Epithelial cell of esophagus (primary cell): Measurements from ENCODE around the gene UBE2C.

Source experiments
- DNase-seq: peaks from one replicate; pipeline ENCODE4 v3.0.0; 2010; ENCODE audit warnings: low read depth
- H3K4me3 ChIP-seq: 2 replicates; pipeline ENCODE4 v1.5.1; 2011; ENCODE audit warnings: mild to moderate bottlenecking, low read length, control low read depth
- TF ChIP-seq, protein P1 (sequence below): IDR thresholded peaks from 2 replicates; pipeline ENCODE4 v1.5.1; 2011; ENCODE audit warnings: low read depth, mild to moderate bottlenecking, low read length, control low read depth, inconsistent platforms; ENCODE audit not compliant: insufficient read depth; ENCODE audit errors: missing control alignments

Gene UBE2C

DNA sequence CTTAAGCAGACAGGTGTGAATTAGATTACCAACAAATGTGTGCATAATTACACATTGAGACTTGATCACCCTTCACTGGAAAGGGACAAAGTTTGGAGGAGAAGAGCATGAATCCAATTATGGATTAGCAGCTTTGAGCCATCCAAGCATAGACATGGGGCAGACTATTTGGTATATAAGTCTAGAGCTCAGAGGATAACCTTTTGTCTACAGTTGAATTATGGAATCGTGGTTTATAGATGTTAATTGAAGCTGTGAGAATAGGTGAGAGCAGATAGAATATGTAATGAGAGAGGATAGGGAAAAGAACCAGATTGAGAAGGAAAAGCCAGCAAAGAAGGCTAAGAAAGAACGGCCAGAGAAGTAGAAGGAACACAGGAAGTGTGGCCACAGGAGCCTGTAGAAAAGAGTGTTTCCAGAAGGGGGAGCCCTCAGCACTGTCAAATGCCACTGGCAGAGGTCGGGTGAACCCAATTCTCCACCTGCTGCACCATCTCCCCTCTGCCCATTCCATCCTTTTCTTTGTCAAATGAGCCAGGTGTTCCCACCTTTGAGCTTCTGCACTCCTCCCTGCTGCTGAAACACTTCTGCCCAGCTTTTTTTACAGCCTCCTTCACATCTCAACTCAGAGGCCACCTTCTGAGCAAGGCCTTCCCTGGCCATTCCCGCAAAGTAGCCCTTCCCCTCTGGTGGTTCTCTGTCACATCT is 13.4 kb upstream of the UBE2C start:
- no peak overlapping the region for H3K4me3 ChIP-seq
- peak; percentile 67 for DNase-seq
- TF ChIP-seq, protein P1, sequence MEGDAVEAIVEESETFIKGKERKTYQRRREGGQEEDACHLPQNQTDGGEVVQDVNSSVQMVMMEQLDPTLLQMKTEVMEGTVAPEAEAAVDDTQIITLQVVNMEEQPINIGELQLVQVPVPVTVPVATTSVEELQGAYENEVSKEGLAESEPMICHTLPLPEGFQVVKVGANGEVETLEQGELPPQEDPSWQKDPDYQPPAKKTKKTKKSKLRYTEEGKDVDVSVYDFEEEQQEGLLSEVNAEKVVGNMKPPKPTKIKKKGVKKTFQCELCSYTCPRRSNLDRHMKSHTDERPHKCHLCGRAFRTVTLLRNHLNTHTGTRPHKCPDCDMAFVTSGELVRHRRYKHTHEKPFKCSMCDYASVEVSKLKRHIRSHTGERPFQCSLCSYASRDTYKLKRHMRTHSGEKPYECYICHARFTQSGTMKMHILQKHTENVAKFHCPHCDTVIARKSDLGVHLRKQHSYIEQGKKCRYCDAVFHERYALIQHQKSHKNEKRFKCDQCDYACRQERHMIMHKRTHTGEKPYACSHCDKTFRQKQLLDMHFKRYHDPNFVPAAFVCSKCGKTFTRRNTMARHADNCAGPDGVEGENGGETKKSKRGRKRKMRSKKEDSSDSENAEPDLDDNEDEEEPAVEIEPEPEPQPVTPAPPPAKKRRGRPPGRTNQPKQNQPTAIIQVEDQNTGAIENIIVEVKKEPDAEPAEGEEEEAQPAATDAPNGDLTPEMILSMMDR: peak; percentile 74

DNA sequence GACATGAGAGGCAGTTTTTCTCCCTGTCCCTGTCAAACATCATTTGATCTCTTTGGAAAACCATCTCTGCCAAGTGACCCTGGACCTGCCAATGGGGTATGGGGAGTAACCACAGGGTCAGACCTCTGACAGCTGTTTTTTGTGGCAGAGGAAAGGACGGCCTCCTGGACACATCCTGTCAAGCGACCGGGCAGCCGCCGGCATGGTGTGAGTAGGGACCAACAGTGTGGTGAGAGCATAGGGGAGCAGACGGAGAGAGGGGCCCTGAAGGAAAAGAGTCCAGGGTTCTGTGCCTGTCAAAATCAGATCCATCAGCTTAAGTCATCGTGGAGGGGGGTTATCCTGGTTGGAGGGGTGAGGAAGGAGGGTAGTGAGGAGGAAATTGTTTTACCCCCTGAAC is 10.6 kb upstream of the UBE2C start:
- no peak overlapping the region for H3K4me3 ChIP-seq
- TF ChIP-seq, protein P1: no peak
- no peak for DNase-seq

DNA sequence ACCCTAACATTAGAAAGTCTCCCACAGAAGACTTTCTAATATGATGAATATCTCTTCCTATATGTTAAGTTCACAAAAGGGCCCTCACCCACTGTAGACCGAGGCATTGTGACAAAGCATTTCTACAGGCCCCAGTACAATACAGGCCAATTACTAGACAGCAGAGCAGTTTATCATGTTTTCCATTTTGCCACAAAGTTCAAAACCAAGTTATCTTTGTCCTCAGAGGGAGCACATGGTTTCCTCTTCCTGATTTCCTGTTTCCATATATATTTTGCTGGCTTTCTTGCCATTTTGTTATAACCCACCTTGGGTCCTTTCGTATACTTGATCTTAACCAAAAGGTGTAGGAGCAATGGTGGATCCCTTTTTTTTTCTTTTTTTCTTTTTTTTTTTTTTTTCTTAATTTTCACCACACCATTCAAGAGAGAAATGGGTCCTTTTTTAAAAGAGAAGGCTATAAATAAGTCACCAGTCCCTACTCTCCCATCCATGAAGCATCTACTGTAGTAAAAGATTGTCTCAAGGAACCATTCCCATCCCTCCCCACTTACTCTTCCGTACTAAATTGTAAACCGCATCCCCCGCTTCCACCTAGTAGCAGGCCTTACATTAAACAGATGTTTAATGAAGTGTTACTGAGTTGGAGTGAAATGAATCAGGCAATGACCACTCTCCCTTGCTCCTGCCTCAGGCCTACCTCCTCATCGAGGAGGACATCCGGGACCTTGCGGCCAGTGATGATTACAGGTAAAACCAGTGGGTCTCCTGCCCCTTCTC is 2.1 kb upstream of the UBE2C start:
- TF ChIP-seq, protein P1: no peak
- H3K4me3 ChIP-seq: no peak overlapping the region
- DNase-seq: no peak

DNA sequence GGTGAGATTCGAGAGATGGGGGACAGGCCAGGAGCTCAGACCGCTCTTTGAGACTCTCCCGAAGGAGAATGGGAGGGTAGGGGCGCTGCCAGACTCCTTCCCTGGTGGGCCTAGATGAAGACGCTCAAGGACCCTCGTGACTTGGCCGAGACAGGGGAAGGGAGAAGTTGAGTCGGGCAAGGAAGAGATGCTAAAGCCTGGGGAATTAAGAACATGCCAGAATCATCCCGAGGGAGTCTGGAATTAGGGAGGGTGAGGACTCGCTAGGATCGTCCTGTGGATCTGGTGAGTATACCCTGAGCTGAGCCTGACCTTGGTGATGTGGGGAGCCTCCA is 529 bp downstream of the UBE2C start:
- no peak for DNase-seq
- TF ChIP-seq, protein P1: no peak
- peak overlapping the region; percentile 74 for H3K4me3 ChIP-seq

DNA sequence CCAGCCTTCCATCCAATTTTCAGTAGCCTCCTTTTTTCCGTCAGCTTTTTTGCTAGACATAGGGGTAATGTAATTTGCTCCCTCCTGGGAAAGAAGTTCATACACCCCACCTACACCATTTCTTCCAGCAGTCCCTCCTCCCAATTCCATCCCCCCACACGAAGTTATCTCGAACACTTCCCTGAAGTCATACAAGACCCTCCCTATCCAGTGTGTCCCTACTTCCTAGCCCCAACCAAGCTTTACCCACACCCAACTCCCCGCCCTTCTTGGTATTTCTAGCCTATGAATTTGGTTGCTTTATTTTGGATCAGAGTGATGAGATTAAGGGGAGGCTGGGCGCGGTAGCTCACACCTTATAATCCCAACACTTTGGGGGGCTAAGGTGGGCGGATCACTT is 1.0 kb downstream of the UBE2C start:
- H3K4me3 ChIP-seq: peak overlapping the region; percentile 74
- DNase-seq: no peak
- TF ChIP-seq, protein P1: no peak

GRCh38 chr20:45814314-45814713 is 1.9 kb downstream of the UBE2C start:
- no peak for DNase-seq
- TF ChIP-seq, protein P1: no peak
- H3K4me3 ChIP-seq: no peak overlapping the region
